Prostate gland (tissue), 2 donors: ENCODE data around the gene NPR2.

Experiments used
- CTCF ChIP-seq, 4 experiments: fragments of 200-600 bp in 2 of 4; fragments of 450-650 bp in 2 of 4; sonication (generic) in 2 of 4; IDR thresholded peaks; 1 replicate in 3 of 4; 2 replicates in 1 of 4; pipeline ENCODE4 v1.5.1; 2016 to 2019; ENCODE audit warnings: antibody characterized with exemption in 4 of 4, mild to moderate bottlenecking in 2 of 4, moderate library complexity in 2 of 4
- POLR2A ChIP-seq: fragments of 450-650 bp; IDR thresholded peaks from one replicate; pipeline ENCODE4 v1.6.1; 2016; ENCODE audit warnings: antibody characterized with exemption, mild to moderate bottlenecking

GRCh38 chr9:35845824-35846771 is 54.7 kb downstream of the NPR2 start:
- TF ChIP-seq CTCF (IDR thresholded peaks at IDR 0.05): no peak
- TF ChIP-seq POLR2A: no peak
